A673 (cell line): ENCODE measurements around the gene TSPEAR.

Source experiments
- CTCF ChIP-seq: fragments of 300-800, 200-600 bp; sonication (generic); conservative IDR thresholded peaks from 2 replicates; pipeline ENCODE4 v1.5.1; 2017; ENCODE audit warnings: low read depth, mild to moderate bottlenecking, antibody characterized with exemption, low read length, moderate library complexity, mixed read lengths
- EZH2 ChIP-seq: fragments of 200-600 bp; sonication (generic); IDR thresholded peaks from 2 replicates; pipeline ENCODE4 v1.6.1; 2017; ENCODE audit warnings: borderline replicate concordance, low read depth, mild to moderate bottlenecking, mixed read lengths, antibody characterized with exemption, low read length; ENCODE audit not compliant: poor library complexity, severe bottlenecking

- TF ChIP-seq CTCF: no peak
- TF ChIP-seq EZH2: no peak
These were observed 46.7 kb downstream of the TSPEAR start for GRCh38 chr21:44664691-44665090.
